GM19239 (cell line): ENCODE data around the gene ST8SIA1.

Source experiments
- DNase-seq: peaks from one replicate; pipeline ENCODE4 v3.0.0; 2011; ENCODE audit warnings: low spot score; ENCODE audit not compliant: insufficient read length
- FAIRE-seq: peaks from 2 replicates; lab custom pipeline; 2011; peaks lifted over from hg19 to GRCh38; lab: Jason Lieb, UNC

The ST8SIA1 gene

DNA sequence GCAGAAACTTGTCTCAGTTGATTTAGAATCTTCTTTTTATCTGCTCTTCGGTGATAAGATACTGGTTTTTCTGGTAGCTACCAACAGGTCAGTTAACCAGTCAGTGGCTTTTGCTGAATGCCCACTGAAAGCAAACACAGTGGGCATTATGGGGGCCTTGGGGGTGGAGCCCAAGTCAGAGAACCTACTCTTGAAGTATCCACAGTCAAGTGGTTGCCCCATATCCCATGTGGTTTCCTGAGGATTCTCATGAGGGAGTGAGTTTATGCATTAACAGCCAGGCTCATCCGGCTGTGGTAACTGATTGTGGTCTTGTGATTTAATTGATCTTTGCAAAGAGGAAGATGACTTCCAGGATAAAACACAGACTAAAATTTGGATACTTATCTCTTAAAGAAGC, 83.7 kb downstream of the ST8SIA1 start:
- FAIRE-seq (no peak), DNase-seq (no peak)

- DNase-seq, result no peak
- FAIRE-seq, result no peak
Measured at GRCh38 chr12:22248571-22249115, 85.9 kb downstream of the ST8SIA1 start.

- FAIRE-seq, result no peak
- no peak for DNase-seq
Measured at GRCh38 chr12:22248121-22248520, 86.4 kb downstream of the ST8SIA1 start.

DNA sequence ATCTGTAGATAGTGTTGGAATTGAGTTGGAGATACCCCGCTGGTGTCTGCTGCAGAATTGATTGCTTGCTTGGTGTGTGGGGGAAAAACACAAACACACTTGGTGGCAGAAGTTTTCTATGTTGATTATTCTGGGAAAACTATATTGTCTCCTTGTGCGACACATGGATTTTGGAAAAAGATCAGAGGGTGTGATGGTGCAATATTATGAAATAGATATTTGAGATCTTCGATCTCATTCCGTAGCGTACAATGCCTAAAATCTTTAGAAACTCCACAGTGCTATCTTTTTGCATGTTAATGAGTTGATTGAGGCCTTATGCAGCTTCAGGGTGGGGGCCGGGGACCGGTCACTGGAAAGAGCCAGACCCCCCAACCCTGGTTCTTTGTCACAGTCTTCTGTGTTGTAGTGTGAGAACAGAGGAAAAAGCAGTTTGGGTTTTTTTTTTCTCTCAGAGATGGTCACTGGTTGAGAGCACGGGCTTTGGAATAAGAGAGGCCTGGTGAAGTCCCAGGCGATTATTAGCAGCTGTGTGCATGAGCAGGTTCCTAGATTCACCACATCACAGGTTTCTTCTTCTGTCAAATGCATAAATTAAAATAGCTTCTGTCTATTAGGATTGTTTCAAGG, 88.2 kb downstream of the ST8SIA1 start:
- FAIRE-seq (no peak), DNase-seq (no peak)

- FAIRE-seq (no peak), DNase-seq (no peak)
Measured at GRCh38 chr12:22242726-22243125, 91.8 kb downstream of the ST8SIA1 start.

- no peak for DNase-seq
- no peak for FAIRE-seq
Measured at GRCh38 chr12:22238211-22238610, 96.3 kb downstream of the ST8SIA1 start.

GRCh38 chr12:22234561-22234960, 99.9 kb downstream of the ST8SIA1 start:
- FAIRE-seq, result no peak
- no peak for DNase-seq

DNA sequence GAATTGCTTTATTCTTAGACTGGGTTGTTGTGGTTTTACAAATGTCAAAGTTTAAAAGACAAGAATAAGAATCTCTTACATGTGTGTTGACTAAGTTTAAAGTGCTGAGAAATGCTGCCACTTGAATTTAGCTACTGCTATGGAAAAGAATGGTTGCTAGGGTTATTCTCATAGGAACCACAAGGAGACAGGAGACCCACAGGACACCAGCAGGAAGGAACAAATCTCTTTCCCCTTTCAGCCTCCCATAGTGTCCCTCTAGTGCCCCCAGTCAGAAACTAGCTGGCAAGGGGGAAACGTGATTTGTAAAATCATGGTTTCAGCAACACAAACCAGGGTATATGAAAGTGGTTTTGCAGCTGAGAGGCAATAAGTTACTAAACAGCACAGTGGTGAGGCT, 102.7 kb downstream of the ST8SIA1 start:
- no peak for DNase-seq

GRCh38 chr12:22231078-22231477, 103.4 kb downstream of the ST8SIA1 start:
- no peak for FAIRE-seq

More for the DNA sequence above, 102.7 kb downstream of the ST8SIA1 start:
- FAIRE-seq, result no peak

GRCh38 chr12:22230280-22230794, 104.2 kb downstream of the ST8SIA1 start:
- FAIRE-seq (no peak), DNase-seq (no peak)

More at GRCh38 chr12:22231078-22231477, 103.4 kb downstream of the ST8SIA1 start:
- no peak for DNase-seq

GRCh38 chr12:22229652-22230279, 104.7 kb downstream of the ST8SIA1 start:
- DNase-seq (no peak), FAIRE-seq (no peak)

- no peak for FAIRE-seq
Measured at GRCh38 chr12:22228022-22228875, 106.3 kb downstream of the ST8SIA1 start.

DNA sequence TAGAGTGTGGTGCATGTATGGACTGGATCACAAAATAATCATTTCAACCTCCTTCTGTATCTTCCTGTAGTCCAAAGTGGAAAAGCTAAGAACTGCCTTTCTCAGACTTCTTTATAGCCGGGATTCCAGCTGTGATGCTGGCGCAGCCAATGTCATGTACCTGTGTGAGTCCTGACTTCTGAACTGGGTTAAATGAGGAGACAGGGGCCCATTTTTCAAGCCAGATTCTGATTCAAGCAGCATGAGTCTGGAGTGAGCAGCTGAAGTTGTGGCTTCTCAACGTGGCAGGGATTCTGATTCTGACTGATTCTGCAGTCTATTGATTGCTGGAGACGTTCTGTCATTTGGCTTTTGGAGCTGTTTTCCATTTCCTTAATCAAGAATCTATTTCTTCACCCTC, 111.2 kb downstream of the ST8SIA1 start:
- no peak for DNase-seq
- FAIRE-seq, result no peak

More at GRCh38 chr12:22228022-22228875, 106.3 kb downstream of the ST8SIA1 start:
- DNase-seq, result no peak

- DNase-seq (no peak), FAIRE-seq (no peak)
Measured at GRCh38 chr12:22217556-22217955, 117.0 kb downstream of the ST8SIA1 start.

DNA sequence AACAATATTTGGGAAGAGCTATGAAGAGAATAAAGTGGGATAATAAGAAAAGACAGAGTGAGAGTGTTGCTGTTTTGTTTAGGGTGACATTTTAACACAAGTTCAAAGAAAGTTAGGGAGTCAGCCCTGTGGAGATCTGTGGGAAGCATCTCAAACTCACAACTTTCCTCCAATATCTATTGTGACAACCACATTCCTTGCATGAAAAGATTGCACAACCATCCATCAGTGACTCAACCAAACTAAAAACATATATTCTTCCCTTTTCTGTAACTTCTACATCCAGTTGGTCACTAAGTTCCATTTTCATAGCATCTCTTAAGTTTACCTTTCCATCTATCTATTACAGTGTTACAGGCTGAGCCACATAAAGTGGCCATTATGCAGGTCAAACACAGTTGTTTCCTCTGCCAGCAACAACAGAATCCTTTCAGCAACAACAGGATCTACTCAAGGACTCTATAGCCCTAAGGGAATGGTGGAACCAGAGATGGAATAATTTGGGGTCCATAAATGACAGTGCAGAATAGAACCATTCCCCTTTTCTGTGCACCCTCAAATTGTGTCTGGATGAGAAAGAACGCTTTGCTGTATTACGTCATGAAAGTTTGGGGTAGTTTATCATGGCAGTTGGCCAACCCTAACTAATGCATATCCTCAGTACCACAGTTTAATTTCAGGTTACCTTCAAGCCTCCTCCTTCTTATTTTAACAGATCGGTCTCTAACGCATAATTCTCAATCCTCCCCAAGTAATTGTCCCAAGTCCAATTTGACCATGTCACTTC, 118.8 kb downstream of the ST8SIA1 start:
- FAIRE-seq, result no peak
- DNase-seq, result no peak

DNA sequence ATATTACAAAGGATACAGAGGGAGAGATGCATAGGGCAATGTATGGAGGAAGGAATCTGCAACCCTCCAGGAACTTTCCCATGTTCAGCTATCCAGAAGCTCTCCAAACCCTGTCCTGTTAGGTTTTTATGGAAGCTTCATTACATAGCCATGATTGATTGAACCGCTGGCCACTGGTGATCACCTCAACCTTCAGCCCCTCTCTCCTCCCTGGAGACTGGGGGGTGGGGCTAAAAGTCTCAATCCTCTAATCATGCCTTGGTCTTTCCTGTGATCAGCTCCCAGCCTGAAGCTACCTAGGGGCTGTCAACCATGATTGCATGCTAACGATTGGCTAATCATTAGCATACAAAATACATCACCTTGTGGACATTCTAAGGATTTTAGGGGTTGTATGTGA, 123.4 kb downstream of the ST8SIA1 start:
- DNase-seq (no peak), FAIRE-seq (no peak)

DNA sequence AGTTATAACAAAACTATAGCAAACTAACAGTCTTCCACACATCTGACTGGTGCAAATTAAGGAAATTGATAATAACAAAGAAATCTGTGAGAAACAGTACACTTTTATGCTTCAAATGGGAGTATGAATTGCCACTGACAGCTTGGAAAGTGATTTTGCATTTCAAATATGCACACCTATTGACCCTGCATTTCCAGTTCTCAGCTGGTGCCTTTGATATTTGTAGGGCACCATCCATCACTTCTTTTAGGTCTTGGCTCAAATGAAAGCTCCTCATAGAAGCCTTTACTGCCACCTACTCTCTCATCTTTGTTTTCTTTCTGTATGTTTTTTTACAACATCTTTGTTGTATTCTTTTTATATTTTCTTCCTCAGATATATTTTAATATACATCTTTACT, 125.1 kb downstream of the ST8SIA1 start:
- FAIRE-seq, result no peak
- DNase-seq, result no peak

DNA sequence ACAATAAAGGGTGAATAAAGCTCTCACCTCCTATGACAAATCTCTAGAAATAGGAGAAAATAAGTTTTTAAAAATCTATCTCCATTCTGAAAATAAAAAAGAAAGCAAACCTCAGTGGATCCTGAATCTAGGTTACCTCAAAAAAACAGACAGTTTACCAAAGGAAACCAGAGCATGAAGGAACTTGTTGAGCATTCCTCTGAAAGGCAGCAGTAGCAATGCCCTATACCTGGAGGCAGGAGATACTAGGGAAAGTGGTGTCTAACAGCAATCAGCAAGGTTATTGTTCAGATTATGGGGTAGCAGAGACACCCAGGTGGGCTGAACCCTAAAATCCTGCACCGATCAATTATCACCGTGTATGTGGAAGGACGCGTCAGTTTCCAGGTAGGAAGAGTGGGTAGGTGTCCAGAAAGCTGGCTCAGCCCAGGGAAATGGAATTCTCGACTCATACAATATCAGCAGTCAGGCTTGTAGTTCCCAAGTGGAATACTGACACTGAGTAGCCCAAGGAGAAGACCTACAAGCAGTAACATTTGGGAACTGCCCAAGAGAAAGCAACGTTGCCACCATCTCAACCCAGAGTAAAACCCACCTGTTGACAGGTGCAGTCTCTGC, 128.3 kb downstream of the ST8SIA1 start:
- DNase-seq (no peak), FAIRE-seq (no peak)

- no peak for FAIRE-seq
- DNase-seq, result no peak
Measured at GRCh38 chr12:22204391-22204790, 130.1 kb downstream of the ST8SIA1 start.
